HG03066 (cell line): ENCODE measurements around the gene AUTS2.

ENCODE experiments used
- ATAC-seq: cut with Tn5 transposase; IDR thresholded peaks from one replicate; pipeline ENCODE4 v1.9.1; 2021; ENCODE audit warnings: low read depth; ENCODE audit not compliant: unreplicated experiment

Gene AUTS2

GRCh38 chr7:70529436-70529835 is 931.2 kb downstream of the AUTS2 start:
- ATAC-seq = no peak

GRCh38 chr7:70529914-70530585 is 931.8 kb downstream of the AUTS2 start:
- ATAC-seq = no peak

GRCh38 chr7:70533614-70534013 is 935.3 kb downstream of the AUTS2 start:
- ATAC-seq = no peak

GRCh38 chr7:70539205-70539604 is 940.9 kb downstream of the AUTS2 start:
- ATAC-seq = no peak

- ATAC-seq = no peak
Observed at GRCh38 chr7:70539617-70540016, 941.3 kb downstream of the AUTS2 start.

GRCh38 chr7:70540641-70541040 is 942.4 kb downstream of the AUTS2 start:
- ATAC-seq = no peak

- ATAC-seq = no peak
Observed at GRCh38 chr7:70542750-70543376, 944.6 kb downstream of the AUTS2 start.

- ATAC-seq = no peak
Observed at GRCh38 chr7:70544016-70544415, 945.7 kb downstream of the AUTS2 start.

GRCh38 chr7:70545214-70545613 is 946.9 kb downstream of the AUTS2 start:
- ATAC-seq = no peak

- ATAC-seq = no peak
Observed at GRCh38 chr7:70552141-70552540, 953.9 kb downstream of the AUTS2 start.

- no peak for ATAC-seq
Observed at GRCh38 chr7:70553364-70553763, 955.1 kb downstream of the AUTS2 start.

GRCh38 chr7:70554646-70555045 is 956.4 kb downstream of the AUTS2 start:
- ATAC-seq = no peak

GRCh38 chr7:70556761-70557160 is 958.5 kb downstream of the AUTS2 start:
- no peak for ATAC-seq

GRCh38 chr7:70557338-70557737 is 959.1 kb downstream of the AUTS2 start:
- no peak for ATAC-seq

- no peak for ATAC-seq
Observed at GRCh38 chr7:70559815-70560214, 961.5 kb downstream of the AUTS2 start.

GRCh38 chr7:70563960-70564359 is 965.7 kb downstream of the AUTS2 start:
- ATAC-seq = no peak

GRCh38 chr7:70565721-70566370 is 967.6 kb downstream of the AUTS2 start:
- ATAC-seq = no peak

- no peak for ATAC-seq
Observed at GRCh38 chr7:70566671-70567070, 968.4 kb downstream of the AUTS2 start.

- ATAC-seq = no peak
Observed at GRCh38 chr7:70568674-70569334, 970.5 kb downstream of the AUTS2 start.

- no peak for ATAC-seq
Observed at GRCh38 chr7:70569335-70569819, 971.1 kb downstream of the AUTS2 start.

GRCh38 chr7:70570029-70570428 is 971.8 kb downstream of the AUTS2 start:
- no peak for ATAC-seq
